CD8-positive, alpha-beta memory T cell (primary cell): ENCODE measurements around the gene SLCO3A1. TPM values are rescaled to one million over a fixed set of nuclear protein-coding genes. Genes with fewer than 3 reads are reported as not detected.

Source experiments
- CTCF ChIA-PET: fragments of 350-600 bp; sonication (Branson Sonifier 250); formaldehyde crosslinking; loops from one replicate; lab custom pipeline; 2021; ENCODE audit warnings: antibody characterized with exemption; lab: Charles Lee
- POLR2A ChIA-PET: fragments of 350-600 bp; sonication (Branson Sonifier 250); formaldehyde crosslinking; loops from one replicate; lab custom pipeline; 2021; ENCODE audit warnings: antibody characterized with exemption; lab: Charles Lee
- DNase-seq, 5 donors: peaks; one replicate each; pipeline versions ENCODE4 v3.0.0 to v3.0.0-alpha.2; 2020 to 2022; ENCODE audit warnings: mixed read lengths in 1 of 5
- H3K27ac ChIP-seq: one replicate; pipeline ENCODE4 v1.7.0; 2013; ENCODE audit warnings: low read depth, mild to moderate bottlenecking, low read length, moderate library complexity
- H3K27me3 ChIP-seq: 2 replicates; pipeline ENCODE4 v1.7.0; 2013; ENCODE audit warnings: low read length, mild to moderate bottlenecking; ENCODE audit not compliant: insufficient read depth, poor library complexity, severe bottlenecking
- H3K36me3 ChIP-seq: 2 replicates; pipeline ENCODE4 v1.7.0; 2013; ENCODE audit warnings: mild to moderate bottlenecking, low read length, moderate library complexity; ENCODE audit not compliant: insufficient read depth
- H3K4me1 ChIP-seq: 2 replicates; pipeline ENCODE4 v1.7.0; 2013; ENCODE audit warnings: mild to moderate bottlenecking, low read length, moderate library complexity; ENCODE audit not compliant: insufficient read depth
- H3K4me3 ChIP-seq: 2 replicates; pipeline ENCODE4 v1.7.0; 2013; ENCODE audit warnings: mild to moderate bottlenecking, low read length
- H3K9me3 ChIP-seq: 2 replicates; pipeline ENCODE4 v1.7.0; 2013; ENCODE audit warnings: mild to moderate bottlenecking, low read length
- H3K27ac Mint-ChIP-seq, 8 donors: one replicate each; pipeline ENCODE4 v1.8.0; 2020 to 2021; ENCODE audit warnings: mixed read lengths in 8 of 8, mild to moderate bottlenecking in 6 of 8, inconsistent platforms in 3 of 8, moderate library complexity in 3 of 8
- H3K27me3 Mint-ChIP-seq, 2 donors: one replicate each; pipeline ENCODE4 v1.8.0; 2020 to 2021; ENCODE audit warnings: mixed read lengths in 2 of 2, mild to moderate bottlenecking in 1 of 2, moderate library complexity in 1 of 2
- H3K36me3 Mint-ChIP-seq, 3 donors: one replicate each; pipeline ENCODE4 v1.8.0; 2020 to 2021; ENCODE audit warnings: mixed read lengths in 3 of 3, inconsistent platforms in 1 of 3, mild to moderate bottlenecking in 1 of 3
- H3K4me1 Mint-ChIP-seq, 3 donors: one replicate each; pipeline ENCODE4 v1.8.0; 2020 to 2021; ENCODE audit warnings: mixed read lengths in 3 of 3, inconsistent platforms in 1 of 3, mild to moderate bottlenecking in 1 of 3
- H3K4me3 Mint-ChIP-seq, 7 donors: one replicate each; pipeline ENCODE4 v1.8.0; 2020 to 2021; ENCODE audit warnings: mixed read lengths in 7 of 7, mild to moderate bottlenecking in 6 of 7, moderate library complexity in 4 of 7, inconsistent platforms in 2 of 7
- H3K9me3 Mint-ChIP-seq, 5 donors: one replicate each; pipeline ENCODE4 v1.8.0; 2020 to 2022; ENCODE audit warnings: mixed read lengths in 5 of 5, mild to moderate bottlenecking in 3 of 5, moderate library complexity in 2 of 5, inconsistent platforms in 1 of 5
- polyA plus RNA-seq: library from polyadenylated mRNA; unstranded; fragments of 300-500 nt; fragmentation: Illumina TruSeq; gene quantifications from one replicate; pipeline ENCODE4 v1.2.3, GENCODE V29; 2021
- total RNA-seq, 2 experiments: library from RNA; stranded (reverse); gene quantifications; one replicate each; pipeline ENCODE4 v1.2.3, GENCODE V29; 2021

The SLCO3A1 gene
- total and polyA plus RNA-seq, 3 experiments from 2014 or later: 10.0 to 47.9 (median 10.8) TPM

- H3K27ac ChIP-seq: no peak overlapping the region
- H3K27me3 ChIP-seq: no peaks in the 10 kb centered on the region
- H3K27me3 Mint-ChIP-seq: no peaks in the 10 kb centered on the region
- CTCF ChIA-PET: interaction anchor here (1.0 kb wide), 1 partner anchor 40 kb away, joined by 3 read pairs; no protein-coding TSS in a partner anchor
- H3K9me3 Mint-ChIP-seq: peaks cover 0 to 4% (median 0%) of the 10 kb centered on the region in 5 donors
- POLR2A ChIA-PET: no interaction called here
- H3K36me3 Mint-ChIP-seq: peaks cover 12 to 27% (median 13%) of the 10 kb centered on the region in 3 donors
- no peaks in the 10 kb centered on the region for H3K4me1 ChIP-seq
- H3K4me3 Mint-ChIP-seq: no peak overlapping the region
- H3K4me1 Mint-ChIP-seq: peaks cover 41 to 61% (median 54%) of the 10 kb centered on the region in 3 donors
- no peaks in the 10 kb centered on the region for H3K9me3 ChIP-seq
- no peak for DNase-seq
- H3K36me3 ChIP-seq: no peaks in the 10 kb centered on the region
- H3K27ac Mint-ChIP-seq: peak overlapping the region in 3 of 8 donors; percentile 3 to 34 (median 34)
- H3K4me3 ChIP-seq: no peak overlapping the region
Measured at GRCh38 chr15:91889111-91889815, 35.8 kb downstream of the SLCO3A1 start.

- no peak overlapping the region for H3K27ac ChIP-seq
- peaks cover 0 to 4% (median 0%) of the 10 kb centered on the region in 5 donors for H3K9me3 Mint-ChIP-seq
- peaks cover 43 to 69% (median 65%) of the 10 kb centered on the region in 3 donors for H3K4me1 Mint-ChIP-seq
Measured at GRCh38 chr15:91890614-91891013, 37.1 kb downstream of the SLCO3A1 start.

GRCh38 chr15:91891101-91891500 lies 37.6 kb downstream of the SLCO3A1 start:
- Mint-ChIP-seq H3K4me3 (no peak overlapping the region), H3K27ac (no peak overlapping the region), H3K9me3 (peaks cover 0 to 4% (median 0%) of the 10 kb centered on the region in 5 donors), H3K36me3 (peaks cover 11 to 25% (median 12%) of the 10 kb centered on the region in 3 donors), H3K4me1 (peaks cover 41 to 68% (median 65%) of the 10 kb centered on the region in 3 donors), H3K27me3 (no peaks in the 10 kb centered on the region)
- no peaks in the 10 kb centered on the region for H3K27me3 ChIP-seq
- ChIA-PET POLR2A (no interaction called here), CTCF (no interaction called here)
- DNase-seq: no peak
- H3K9me3 ChIP-seq: no peaks in the 10 kb centered on the region
- H3K4me1 ChIP-seq: no peaks in the 10 kb centered on the region
- no peak overlapping the region for H3K4me3 ChIP-seq
- H3K36me3 ChIP-seq: no peaks in the 10 kb centered on the region
- H3K27ac ChIP-seq: no peak overlapping the region

More at GRCh38 chr15:91890614-91891013, 37.1 kb downstream of the SLCO3A1 start:
- Histone ChIP-seq H3K4me1 (no peaks in the 10 kb centered on the region), H3K27me3 (no peaks in the 10 kb centered on the region), H3K4me3 (no peak overlapping the region), H3K36me3 (no peaks in the 10 kb centered on the region), H3K9me3 (no peaks in the 10 kb centered on the region)
- no peak overlapping the region for H3K27ac Mint-ChIP-seq
- CTCF ChIA-PET: no interaction called here
- H3K27me3 Mint-ChIP-seq: no peaks in the 10 kb centered on the region
- DNase-seq: no peak
- H3K4me3 Mint-ChIP-seq: no peak overlapping the region
- H3K36me3 Mint-ChIP-seq: peaks cover 12 to 26% (median 13%) of the 10 kb centered on the region in 3 donors
- POLR2A ChIA-PET: no interaction called here

- ChIA-PET CTCF (interaction anchor here (0.6 kb wide), 1 partner anchor 24 kb away, joined by 3 read pairs; no protein-coding TSS in a partner anchor), POLR2A (no interaction called here)
- H3K36me3 Mint-ChIP-seq: peaks cover 11 to 25% (median 13%) of the 10 kb centered on the region in 3 donors
- H3K27me3 Mint-ChIP-seq: no peaks in the 10 kb centered on the region
- peaks cover 34 to 68% (median 65%) of the 10 kb centered on the region in 3 donors for H3K4me1 Mint-ChIP-seq
- Histone ChIP-seq H3K36me3 (no peaks in the 10 kb centered on the region), H3K4me1 (no peaks in the 10 kb centered on the region), H3K9me3 (no peaks in the 10 kb centered on the region), H3K4me3 (no peak overlapping the region), H3K27ac (no peak overlapping the region), H3K27me3 (no peaks in the 10 kb centered on the region)
- H3K4me3 Mint-ChIP-seq: no peak overlapping the region
- DNase-seq: no peak
- peaks cover 0 to 4% (median 0%) of the 10 kb centered on the region in 5 donors for H3K9me3 Mint-ChIP-seq
- H3K27ac Mint-ChIP-seq: no peak overlapping the region
Measured at GRCh38 chr15:91891788-91892345, 38.4 kb downstream of the SLCO3A1 start.

GRCh38 chr15:91892436-91892835 lies 38.9 kb downstream of the SLCO3A1 start:
- Mint-ChIP-seq H3K9me3 (peaks cover 0 to 4% (median 0%) of the 10 kb centered on the region in 5 donors), H3K4me3 (no peak overlapping the region), H3K27me3 (no peaks in the 10 kb centered on the region), H3K27ac (peak overlapping the region in 1 of 8 donors; percentile 17), H3K4me1 (peaks cover 31 to 65% (median 63%) of the 10 kb centered on the region in 3 donors), H3K36me3 (peaks cover 11 to 25% (median 13%) of the 10 kb centered on the region in 3 donors)
- Histone ChIP-seq H3K36me3 (no peaks in the 10 kb centered on the region), H3K27ac (no peak overlapping the region), H3K9me3 (no peaks in the 10 kb centered on the region), H3K27me3 (no peaks in the 10 kb centered on the region), H3K4me1 (no peaks in the 10 kb centered on the region), H3K4me3 (no peak overlapping the region)
- POLR2A ChIA-PET: no interaction called here
- CTCF ChIA-PET: interaction anchor here (0.6 kb wide), 1 partner anchor 25 kb away, joined by 3 read pairs; no protein-coding TSS in a partner anchor
- no peak for DNase-seq

GRCh38 chr15:91894606-91895005 lies 41.1 kb downstream of the SLCO3A1 start:
- H3K4me1 Mint-ChIP-seq: peaks cover 34 to 74% (median 68%) of the 10 kb centered on the region in 3 donors
- H3K27ac Mint-ChIP-seq: peak overlapping the region in 3 of 8 donors; percentile 74 to 86 (median 79)
- H3K9me3 Mint-ChIP-seq: peaks cover 0 to 4% (median 0%) of the 10 kb centered on the region in 5 donors
- peak overlapping the region in 1 of 7 donors; percentile 46 for H3K4me3 Mint-ChIP-seq
- Histone ChIP-seq H3K4me3 (no peak overlapping the region), H3K4me1 (no peaks in the 10 kb centered on the region), H3K27me3 (no peaks in the 10 kb centered on the region), H3K27ac (no peak overlapping the region), H3K36me3 (no peaks in the 10 kb centered on the region), H3K9me3 (no peaks in the 10 kb centered on the region)
- ChIA-PET POLR2A (no interaction called here), CTCF (interaction anchor here (1.0 kb wide), 1 partner anchor 47 kb away, joined by 3 read pairs; no protein-coding TSS in a partner anchor)
- DNase-seq: no peak
- no peaks in the 10 kb centered on the region for H3K27me3 Mint-ChIP-seq
- peaks cover 13 to 25% (median 14%) of the 10 kb centered on the region in 3 donors for H3K36me3 Mint-ChIP-seq

GRCh38 chr15:91895051-91895450 lies 41.5 kb downstream of the SLCO3A1 start:
- H3K4me1 ChIP-seq: no peaks in the 10 kb centered on the region
- no peak overlapping the region for H3K4me3 ChIP-seq
- no peaks in the 10 kb centered on the region for H3K36me3 ChIP-seq
- no peaks in the 10 kb centered on the region for H3K27me3 ChIP-seq
- no peak overlapping the region for H3K27ac Mint-ChIP-seq
- no peak overlapping the region for H3K4me3 Mint-ChIP-seq
- H3K4me1 Mint-ChIP-seq: peaks cover 33 to 76% (median 69%) of the 10 kb centered on the region in 3 donors
- no peak for DNase-seq
- peaks cover 13 to 25% (median 15%) of the 10 kb centered on the region in 3 donors for H3K36me3 Mint-ChIP-seq
- no peaks in the 10 kb centered on the region for H3K27me3 Mint-ChIP-seq
- ChIA-PET CTCF (interaction anchor here (1.0 kb wide), 1 partner anchor 46 kb away, joined by 3 read pairs; no protein-coding TSS in a partner anchor), POLR2A (no interaction called here)
- H3K9me3 Mint-ChIP-seq: peaks cover 0 to 4% (median 0%) of the 10 kb centered on the region in 5 donors
- no peaks in the 10 kb centered on the region for H3K9me3 ChIP-seq
- no peak overlapping the region for H3K27ac ChIP-seq
